ENCODE data around the gene MFRP. TPM values are rescaled to one million over a fixed set of nuclear protein-coding genes. Genes with fewer than 3 reads are reported as not detected.

MFRP gene
- total RNA-seq, 2 donors from 2014 or later = not detected

DNA sequence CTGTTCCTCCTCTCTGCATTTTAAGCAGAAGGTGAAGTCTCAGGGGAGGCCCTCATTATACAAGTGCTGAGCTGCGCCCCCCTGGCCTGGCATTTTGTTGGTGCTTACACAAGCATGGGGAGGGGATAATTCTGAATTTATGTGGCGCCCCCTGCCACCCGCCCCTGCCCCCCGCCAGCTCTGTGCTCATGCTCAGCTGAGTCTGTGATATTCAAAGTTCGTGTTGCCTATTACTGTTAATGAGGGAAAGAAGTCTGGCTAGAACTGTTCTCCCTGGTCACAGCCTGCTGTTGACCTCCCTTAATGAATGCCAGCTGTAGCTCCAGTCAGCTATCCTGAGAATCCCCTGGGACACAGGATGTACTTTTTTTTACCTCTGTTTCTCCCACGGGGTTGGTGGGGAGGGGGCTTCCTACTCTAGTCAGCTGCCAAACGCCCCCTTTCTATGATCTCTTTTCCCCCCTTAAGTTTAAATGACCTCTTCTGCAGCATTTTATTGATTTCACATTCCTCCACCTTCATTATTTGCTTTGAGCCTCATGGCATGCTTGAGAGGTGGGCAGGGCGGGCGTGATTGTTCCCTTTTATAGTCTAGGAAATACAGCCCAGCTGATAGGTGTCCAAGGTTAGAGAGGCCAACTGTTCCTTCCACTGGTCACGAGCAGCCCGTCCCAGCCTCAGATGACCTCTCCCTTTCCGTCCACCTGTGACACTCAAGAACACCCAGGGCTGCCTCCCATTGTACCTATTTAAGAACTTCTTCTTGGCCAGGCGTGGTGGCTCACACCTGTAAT, 22.8 kb upstream of the MFRP start:
- no peak overlapping the region for H3K4me3 Mint-ChIP-seq
- H3K27me3 Mint-ChIP-seq = peaks cover 31 to 33% of the 10 kb centered on the region in 2 donors
- no peaks in the 10 kb centered on the region for H3K36me3 Mint-ChIP-seq
- DNase-seq (ENCODE audit: low spot score) = no peak
- H3K27ac Mint-ChIP-seq = no peak overlapping the region
- peaks cover 2% of the 10 kb centered on the region for H3K9me3 Mint-ChIP-seq
- ATAC-seq = no peak
- peaks cover 6 to 8% of the 10 kb centered on the region in 2 donors for H3K4me1 Mint-ChIP-seq (ENCODE audit: low read depth in 2 of 2)

GRCh38 chr11:119368121-119369034, 21.9 kb upstream of the MFRP start:
- Mint-ChIP-seq H3K9me3 (peaks cover 2% of the 10 kb centered on the region), H3K4me3 (no peak overlapping the region), H3K36me3 (no peaks in the 10 kb centered on the region), H3K27ac (no peak overlapping the region), H3K27me3 (peaks cover 32 to 33% of the 10 kb centered on the region in 2 donors), H3K4me1 (ENCODE audit: low read depth in 2 of 2) (peaks cover 6 to 7% of the 10 kb centered on the region in 2 donors)
- no peak for DNase-seq (ENCODE audit: low spot score)
- no peak for ATAC-seq

- no peak for ATAC-seq
- Mint-ChIP-seq H3K27me3 (peaks cover 35 to 37% of the 10 kb centered on the region in 2 donors), H3K4me3 (no peak overlapping the region), H3K9me3 (peaks cover 2% of the 10 kb centered on the region), H3K27ac (no peak overlapping the region), H3K36me3 (no peaks in the 10 kb centered on the region), H3K4me1 (ENCODE audit: low read depth in 2 of 2) (peaks cover 6 to 7% of the 10 kb centered on the region in 2 donors)
- no peak for DNase-seq (ENCODE audit: low spot score)
Measured at GRCh38 chr11:119367661-119368120, 21.2 kb upstream of the MFRP start.

- H3K36me3 Mint-ChIP-seq = no peaks in the 10 kb centered on the region
- ATAC-seq (no peak), DNase-seq (ENCODE audit: low spot score) (no peak)
- H3K4me3 Mint-ChIP-seq = no peak overlapping the region
- peaks cover 6 to 7% of the 10 kb centered on the region in 2 donors for H3K4me1 Mint-ChIP-seq (ENCODE audit: low read depth in 2 of 2)
- no peak overlapping the region for H3K27ac Mint-ChIP-seq
- peaks cover 2% of the 10 kb centered on the region for H3K9me3 Mint-ChIP-seq
- peaks cover 41 to 42% of the 10 kb centered on the region in 2 donors for H3K27me3 Mint-ChIP-seq
Measured at GRCh38 chr11:119366690-119367620, 20.4 kb upstream of the MFRP start.

GRCh38 chr11:119365071-119365591, 18.6 kb upstream of the MFRP start:
- Mint-ChIP-seq H3K27ac (no peak overlapping the region), H3K4me1 (ENCODE audit: low read depth in 2 of 2) (peaks cover 6 to 7% of the 10 kb centered on the region in 2 donors), H3K27me3 (peaks cover 43 to 47% of the 10 kb centered on the region in 2 donors), H3K9me3 (peaks cover 2% of the 10 kb centered on the region), H3K4me3 (peak overlapping the region; percentile 73), H3K36me3 (no peaks in the 10 kb centered on the region)
- no peak for DNase-seq (ENCODE audit: low spot score)
- ATAC-seq = no peak

- DNase-seq (ENCODE audit: low spot score) = no peak
- no peaks in the 10 kb centered on the region for H3K36me3 Mint-ChIP-seq
- peaks cover 2% of the 10 kb centered on the region for H3K9me3 Mint-ChIP-seq
- peak overlapping the region; percentile 73 for H3K4me3 Mint-ChIP-seq
- H3K27ac Mint-ChIP-seq = no peak overlapping the region
- peaks cover 48 to 52% of the 10 kb centered on the region in 2 donors for H3K27me3 Mint-ChIP-seq
- peak; percentile 84 to 93 for ATAC-seq
- peaks cover 6 to 7% of the 10 kb centered on the region in 2 donors for H3K4me1 Mint-ChIP-seq (ENCODE audit: low read depth in 2 of 2)
Measured at GRCh38 chr11:119363851-119364590, 17.5 kb upstream of the MFRP start.

- H3K4me3 Mint-ChIP-seq = no peak overlapping the region
- peaks cover 52 to 55% of the 10 kb centered on the region in 2 donors for H3K27me3 Mint-ChIP-seq
- H3K4me1 Mint-ChIP-seq (ENCODE audit: low read depth in 2 of 2) = peaks cover 6 to 7% of the 10 kb centered on the region in 2 donors
- no peaks in the 10 kb centered on the region for H3K36me3 Mint-ChIP-seq
- no peak overlapping the region for H3K27ac Mint-ChIP-seq
- DNase-seq (ENCODE audit: low spot score) = no peak
- H3K9me3 Mint-ChIP-seq = peaks cover 2% of the 10 kb centered on the region
- no peak for ATAC-seq
Measured at GRCh38 chr11:119363081-119363850, 16.8 kb upstream of the MFRP start.

- H3K36me3 Mint-ChIP-seq = no peaks in the 10 kb centered on the region
- DNase-seq (ENCODE audit: low spot score) (no peak), ATAC-seq (no peak)
- no peak overlapping the region for H3K27ac Mint-ChIP-seq
- peak overlapping the region; percentile 39 for H3K4me3 Mint-ChIP-seq
- peaks cover 55 to 57% of the 10 kb centered on the region in 2 donors for H3K27me3 Mint-ChIP-seq
- peaks cover 6 to 8% of the 10 kb centered on the region in 2 donors for H3K4me1 Mint-ChIP-seq (ENCODE audit: low read depth in 2 of 2)
- H3K9me3 Mint-ChIP-seq = peaks cover 2% of the 10 kb centered on the region
Measured at GRCh38 chr11:119362741-119363080, 16.2 kb upstream of the MFRP start.

- ATAC-seq (no peak), DNase-seq (ENCODE audit: low spot score) (no peak)
- no peak overlapping the region for H3K27ac Mint-ChIP-seq
- H3K36me3 Mint-ChIP-seq = no peaks in the 10 kb centered on the region
- H3K9me3 Mint-ChIP-seq = peaks cover 2% of the 10 kb centered on the region
- peaks cover 11 to 13% of the 10 kb centered on the region in 2 donors for H3K4me1 Mint-ChIP-seq (ENCODE audit: low read depth in 2 of 2)
- peaks cover 56 to 59% of the 10 kb centered on the region in 2 donors for H3K27me3 Mint-ChIP-seq
- H3K4me3 Mint-ChIP-seq = peak overlapping the region; percentile 39
Measured at GRCh38 chr11:119361941-119362725, 15.6 kb upstream of the MFRP start.

DNA sequence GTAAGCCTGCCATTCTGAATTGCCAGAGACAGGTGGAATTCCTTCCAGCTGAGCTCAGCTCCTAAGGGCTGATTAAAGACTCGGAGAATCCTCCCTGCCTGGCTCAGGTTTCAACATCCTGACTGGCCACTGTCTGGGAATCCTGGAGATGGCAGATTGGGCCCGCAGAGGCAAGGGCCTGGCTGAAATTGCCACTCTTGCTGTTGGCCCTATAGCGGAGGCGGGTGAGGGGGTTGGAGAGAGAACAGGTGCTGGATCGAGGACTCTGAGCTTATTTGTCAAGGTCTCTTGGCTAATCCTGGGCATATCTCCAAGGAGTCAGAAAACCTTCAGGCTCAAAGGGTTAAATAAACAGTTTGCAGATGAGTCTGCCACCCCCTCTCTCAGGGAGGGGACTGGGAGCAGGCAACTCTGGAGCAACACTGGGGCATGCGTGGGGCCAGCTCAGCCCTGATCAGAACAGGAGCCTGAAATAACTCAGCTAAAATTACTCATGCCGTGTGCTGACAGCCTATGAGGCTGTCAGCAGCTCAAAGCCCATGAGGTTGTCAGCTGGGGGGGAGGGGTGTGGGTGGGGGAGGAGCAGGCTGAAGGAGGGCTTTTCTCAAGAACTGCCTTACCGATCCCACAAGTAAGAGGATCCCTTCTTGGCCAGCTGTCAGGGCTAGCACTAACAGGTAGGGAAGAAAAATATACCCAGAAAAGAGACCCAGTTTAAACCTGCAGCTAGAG, 14.7 kb upstream of the MFRP start:
- DNase-seq (ENCODE audit: low spot score) = no peak
- H3K4me3 Mint-ChIP-seq = no peak overlapping the region
- H3K27ac Mint-ChIP-seq = no peak overlapping the region
- H3K9me3 Mint-ChIP-seq = peaks cover 2% of the 10 kb centered on the region
- ATAC-seq = peak in 1 of 2 donors; percentile 72
- H3K4me1 Mint-ChIP-seq (ENCODE audit: low read depth in 2 of 2) = peaks cover 14 to 19% of the 10 kb centered on the region in 2 donors
- no peaks in the 10 kb centered on the region for H3K36me3 Mint-ChIP-seq
- H3K27me3 Mint-ChIP-seq = peaks cover 55 to 59% of the 10 kb centered on the region in 2 donors
